OCI-LY1 (cell line): ENCODE results near the gene SREBF1.
A peak's percentile ranks its signal among the peaks of the same experiment; 100 is the strongest.

Source experiments
- H2AFZ ChIP-seq: fragments of 200-600 bp; sonication (generic), shearing (Covaris generic); 2 replicates; pipeline ENCODE4 v1.6.0; 2014; ENCODE audit warnings: antibody characterized with exemption, mild to moderate bottlenecking, low read length
- H3F3A ChIP-seq: fragments of 200-600 bp; sonication (generic), shearing (Covaris generic); 2 replicates; pipeline ENCODE4 v1.6.0; 2014; ENCODE audit warnings: mild to moderate bottlenecking, antibody characterized with exemption, low read length, moderate library complexity; ENCODE audit not compliant: insufficient read depth
- H3K27ac ChIP-seq: fragments of 200-600 bp; sonication (generic); 2 replicates; pipeline ENCODE4 v1.5.1; 2014; ENCODE audit warnings: low read length, mixed run types, mild to moderate bottlenecking, low read depth; ENCODE audit not compliant: poor library complexity, severe bottlenecking
- H3K27me3 ChIP-seq: fragments of 200-600 bp; sonication (generic); 2 replicates; pipeline ENCODE4 v1.6.0; 2014; ENCODE audit warnings: antibody characterized with exemption, mild to moderate bottlenecking, low read length, moderate library complexity; ENCODE audit not compliant: insufficient read depth
- H3K36me3 ChIP-seq: fragments of 200-600 bp; sonication (generic); 2 replicates; pipeline ENCODE4 v1.6.1; 2014; ENCODE audit warnings: mild to moderate bottlenecking, antibody characterized with exemption, low read length, moderate library complexity, mixed read lengths; ENCODE audit not compliant: insufficient read depth
- H3K4me1 ChIP-seq: fragments of 200-600 bp; sonication (generic); 2 replicates; pipeline ENCODE4 v1.5.1; 2014; ENCODE audit warnings: mild to moderate bottlenecking, low read length, moderate library complexity; ENCODE audit not compliant: insufficient read depth, severe bottlenecking
- H3K4me2 ChIP-seq: fragments of 200-600 bp; sonication (generic), shearing (Covaris generic); 2 replicates; pipeline ENCODE4 v1.6.1; 2014; ENCODE audit warnings: low read length
- H3K4me3 ChIP-seq: fragments of 200-600 bp; sonication (generic); 2 replicates; pipeline ENCODE4 v1.5.1; 2014; ENCODE audit warnings: low read length, low read depth, mild to moderate bottlenecking, mixed read lengths; ENCODE audit not compliant: poor library complexity, severe bottlenecking
- H3K79me2 ChIP-seq: fragments of 200-600 bp; shearing (Covaris generic); 2 replicates; pipeline ENCODE4 v1.6.1; 2016; ENCODE audit warnings: mixed run types, low read length, mixed read lengths; ENCODE audit not compliant: insufficient read depth
- H3K9ac ChIP-seq: fragments of 200-600 bp; sonication (generic), shearing (Covaris generic); 2 replicates; pipeline ENCODE4 v1.6.1; 2014; ENCODE audit warnings: mild to moderate bottlenecking, low read length, mixed read lengths
- H3K9me2 ChIP-seq: fragments of 200-600 bp; sonication (generic), shearing (Covaris generic); 2 replicates; pipeline ENCODE4 v1.6.1; 2014; ENCODE audit warnings: low read depth, mild to moderate bottlenecking, low read length, mixed read lengths
- H3K9me3 ChIP-seq: fragments of 200-600 bp; shearing (Covaris generic); 2 replicates; pipeline ENCODE4 v1.6.1; 2014; ENCODE audit warnings: low read length, mixed read lengths
- H4K20me1 ChIP-seq: fragments of 200-600 bp; sonication (generic), shearing (Covaris generic); 2 replicates; pipeline ENCODE4 v1.6.0; 2016; ENCODE audit warnings: mild to moderate bottlenecking, low read length; ENCODE audit not compliant: insufficient read depth
- CTCF ChIP-seq: fragments of 200-600 bp; sonication (generic), shearing (Covaris generic); IDR thresholded peaks from 2 replicates; pipeline ENCODE4 v1.5.1; 2017; ENCODE audit warnings: mild to moderate bottlenecking, antibody characterized with exemption, low read length, moderate library complexity, mixed read lengths
- EZH2 ChIP-seq: fragments of 200-600 bp; sonication (generic), shearing (Covaris generic); IDR thresholded peaks from 2 replicates; pipeline ENCODE4 v1.8.0; 2017; ENCODE audit warnings: borderline replicate concordance, mixed run types, mild to moderate bottlenecking, antibody characterized with exemption, low read length, moderate library complexity, mixed read lengths

The SREBF1 gene

DNA sequence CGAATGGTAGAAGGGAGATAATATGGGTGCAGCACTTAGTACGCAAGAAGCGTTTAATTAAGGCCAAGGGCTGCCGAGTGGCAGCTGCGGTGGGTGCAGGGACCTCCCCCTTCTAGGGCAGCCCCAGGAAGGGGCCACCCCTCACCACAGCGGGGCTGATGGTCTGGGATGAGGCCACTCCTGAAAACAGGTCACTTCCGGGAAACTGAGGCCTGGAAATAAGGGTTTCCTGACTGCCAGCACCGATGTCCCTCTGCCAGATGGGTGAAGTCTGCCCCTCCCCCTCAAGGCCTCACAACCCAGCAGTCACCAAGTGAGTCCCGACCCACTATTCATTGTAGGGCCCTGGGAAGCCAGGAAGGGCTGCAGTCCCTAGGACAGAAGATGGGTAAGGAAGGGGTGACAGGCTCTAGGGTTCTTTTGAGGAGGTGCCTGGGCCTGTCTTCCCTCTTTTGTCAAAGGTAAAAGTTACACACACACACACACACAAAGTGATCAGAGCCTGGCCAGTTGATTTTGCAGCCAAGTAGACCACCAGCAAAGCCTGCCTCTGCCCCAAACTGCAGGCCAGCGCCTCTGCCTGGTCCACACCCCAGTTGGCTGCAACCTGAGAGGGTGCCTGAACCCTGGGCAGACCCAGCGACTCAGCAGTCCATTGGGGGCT lies 12.5 kb downstream of the SREBF1 start:
- peaks cover 21% of the 10 kb centered on the region; the same call in 1 of the 2 replicates for H3K36me3 ChIP-seq
- peaks cover 95% of the 10 kb centered on the region for H3K4me1 ChIP-seq
- H3K9ac ChIP-seq: peak overlapping the region; percentile 82
- TF ChIP-seq CTCF: no peak
- no peak for TF ChIP-seq EZH2
- H3K9me3 ChIP-seq: no peaks in the 10 kb centered on the region
- no peaks in the 10 kb centered on the region for H3F3A ChIP-seq
- H3K4me3 ChIP-seq: peak overlapping the region; percentile 60
- H4K20me1 ChIP-seq: no peaks in the 10 kb centered on the region
- peaks cover 5% of the 10 kb centered on the region; the same call in 1 of the 2 replicates for H3K79me2 ChIP-seq
- no peaks in the 10 kb centered on the region for H3K27me3 ChIP-seq
- no peaks in the 10 kb centered on the region for H3K9me2 ChIP-seq
- H2AFZ ChIP-seq: no peak overlapping the region
- H3K27ac ChIP-seq: peak overlapping the region; percentile 98
- peak overlapping the region; percentile 96 for H3K4me2 ChIP-seq

DNA sequence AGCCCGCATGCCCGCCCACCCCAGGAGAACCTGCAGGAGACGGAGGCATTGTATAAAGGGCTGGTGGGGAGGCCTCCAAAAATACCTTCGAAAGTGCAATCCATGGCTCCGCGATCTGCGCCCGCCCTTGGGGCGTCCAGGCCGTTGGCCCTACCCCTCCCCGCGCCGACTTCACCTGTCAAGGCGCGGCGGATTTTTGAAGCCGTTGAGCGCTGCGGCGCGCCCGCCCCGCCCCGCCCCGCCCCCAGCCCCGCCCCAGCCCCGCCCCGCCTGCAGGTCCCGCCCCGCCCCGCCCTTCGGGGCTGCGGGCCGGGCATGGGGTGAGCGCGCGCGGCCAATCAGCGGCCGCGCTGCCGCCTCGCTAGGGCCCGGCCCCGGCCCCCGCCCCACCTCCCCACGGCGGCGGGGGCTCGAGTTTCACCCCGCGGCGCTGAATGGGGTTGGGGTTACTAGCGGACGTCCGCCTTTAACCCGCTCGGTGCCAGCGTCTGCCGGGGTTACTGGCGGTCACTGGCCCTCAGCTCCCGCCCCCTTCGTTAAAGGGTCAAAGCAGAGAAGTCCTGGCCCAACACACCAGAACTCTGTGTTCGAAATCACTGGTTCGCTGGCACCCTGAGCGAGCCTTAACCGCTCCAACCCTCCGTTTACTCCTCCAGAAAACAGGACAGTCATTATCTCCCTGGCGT lies 13.2 kb downstream of the SREBF1 start:
- peak overlapping the region; percentile 82 for H3K9ac ChIP-seq
- H3F3A ChIP-seq: no peaks in the 10 kb centered on the region
- no peaks in the 10 kb centered on the region for H3K9me2 ChIP-seq
- no peaks in the 10 kb centered on the region for H3K27me3 ChIP-seq
- H3K36me3 ChIP-seq: peaks cover 27% of the 10 kb centered on the region; the same call in 1 of the 2 replicates
- TF ChIP-seq CTCF: no peak
- TF ChIP-seq EZH2: no peak
- peaks cover 5% of the 10 kb centered on the region; the same call in 1 of the 2 replicates for H3K79me2 ChIP-seq
- H2AFZ ChIP-seq: no peak overlapping the region
- peak overlapping the region; percentile 98 for H3K27ac ChIP-seq
- H3K4me2 ChIP-seq: peak overlapping the region; percentile 96
- H3K9me3 ChIP-seq: no peaks in the 10 kb centered on the region
- H4K20me1 ChIP-seq: no peaks in the 10 kb centered on the region
- H3K4me3 ChIP-seq: peak overlapping the region; percentile 79
- H3K4me1 ChIP-seq: peaks cover 91% of the 10 kb centered on the region

DNA sequence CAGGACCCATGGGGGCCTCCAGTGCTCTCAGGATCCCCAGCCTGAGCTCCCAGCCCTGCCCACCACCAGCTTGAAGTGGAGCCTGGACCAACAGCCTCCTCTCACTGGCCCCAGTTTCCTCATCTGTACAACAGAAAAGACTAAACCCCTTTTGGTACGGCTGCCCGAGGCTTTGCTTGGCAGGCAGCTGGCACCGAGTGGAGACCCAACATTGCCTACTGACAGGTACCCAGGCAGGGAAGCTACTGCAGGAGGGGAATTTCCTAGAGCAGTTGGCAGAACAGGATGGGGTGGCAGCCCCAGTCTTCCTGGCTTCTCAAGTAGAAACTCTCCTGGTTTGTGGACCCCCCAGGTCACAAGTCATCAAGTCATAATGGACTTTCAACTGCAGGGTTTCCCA lies 14.2 kb downstream of the SREBF1 start:
- Histone ChIP-seq H3F3A (no peaks in the 10 kb centered on the region), H3K4me1 (peaks cover 81% of the 10 kb centered on the region), H3K9me2 (no peaks in the 10 kb centered on the region), H4K20me1 (no peaks in the 10 kb centered on the region), H2AFZ (no peak overlapping the region), H3K4me2 (peak overlapping the region; percentile 95), H3K27ac (peak overlapping the region; percentile 75), H3K36me3 (peaks cover 36% of the 10 kb centered on the region), H3K27me3 (no peaks in the 10 kb centered on the region), H3K9ac (peak overlapping the region; percentile 77), H3K4me3 (peak overlapping the region; percentile 79), H3K79me2 (peaks cover 5% of the 10 kb centered on the region; the same call in 1 of the 2 replicates), H3K9me3 (no peaks in the 10 kb centered on the region)
- TF ChIP-seq CTCF (no peak), EZH2 (no peak)
